Measurements from ENCODE around the gene SLC29A3.

GRCh38 chr10:71308985-71309384, 10.1 kb upstream of the SLC29A3 start:
- TF ChIP-seq CTCF (conservative IDR thresholded peaks at IDR 0.05), result no peak
- no peak for TF ChIP-seq EZH2 (IDR thresholded peaks at IDR 0.05; ENCODE audit: low read depth)
